Cardiac muscle cell (in vitro differentiated cells and primary cell): Measurements from ENCODE around the gene PHAF1. TPM values are rescaled to one million over a fixed set of nuclear protein-coding genes. Genes with fewer than 3 reads are reported as not detected.
A peak's percentile ranks its signal among the peaks of the same experiment; 100 is the strongest.

ENCODE experiments used
- DNase-seq, 2 donors: peaks; one replicate each; pipeline versions ENCODE4 v3.0.0 to v3.0.0-alpha.2; 2010 to 2017; ENCODE audit warnings: low read depth in 1 of 2, low spot score in 1 of 2
- H3K27ac ChIP-seq: fragments of 200-600 bp; sonication (generic); 2 replicates; pipeline ENCODE4 v1.5.1; 2016
- H3K27me3 ChIP-seq: fragments of 200-600 bp; sonication (generic); 2 replicates; pipeline ENCODE4 v1.6.0; 2016; ENCODE audit warnings: control low read depth
- H3K36me3 ChIP-seq: fragments of 200-600 bp; sonication (generic); 2 replicates; pipeline ENCODE4 v1.5.1; 2016; ENCODE audit warnings: control low read depth
- H3K4me1 ChIP-seq: fragments of 200-600 bp; sonication (generic); 2 replicates; pipeline ENCODE4 v1.8.1; 2017; ENCODE audit warnings: low read depth, mild to moderate bottlenecking, mixed run types
- H3K4me3 ChIP-seq: fragments of 200-600 bp; sonication (generic); 2 replicates; pipeline ENCODE4 v1.5.1; 2016; ENCODE audit warnings: mild to moderate bottlenecking
- H3K9me3 ChIP-seq: fragments of 200-600 bp; sonication (generic); 2 replicates; pipeline ENCODE4 v1.5.1; 2017; ENCODE audit warnings: low read depth, mild to moderate bottlenecking, control low read depth
- polyA plus RNA-seq: library from polyadenylated mRNA; unstranded; fragments of >200 nt; fragmentation: Nextera tagmentation; extraction: Ambion mirVana; gene quantifications from 2 replicates; pipeline ENCODE4 v1.2.1, GENCODE V29; 2016
- total RNA-seq: library from RNA; depleted of rRNA; stranded (reverse); fragments of >200 nt; gene quantifications from 2 replicates; pipeline ENCODE4 v1.2.3, GENCODE V29; 2016
- TF ChIP-seq, protein P1 (sequence below): IDR thresholded peaks from 2 replicates; pipeline ENCODE4 v1.5.1; 2012; ENCODE audit warnings: low read depth, mild to moderate bottlenecking, low read length

Gene PHAF1
- total and polyA plus RNA-seq, 2 experiments from 2014 or later: 10.3 to 18.1 TPM

DNA sequence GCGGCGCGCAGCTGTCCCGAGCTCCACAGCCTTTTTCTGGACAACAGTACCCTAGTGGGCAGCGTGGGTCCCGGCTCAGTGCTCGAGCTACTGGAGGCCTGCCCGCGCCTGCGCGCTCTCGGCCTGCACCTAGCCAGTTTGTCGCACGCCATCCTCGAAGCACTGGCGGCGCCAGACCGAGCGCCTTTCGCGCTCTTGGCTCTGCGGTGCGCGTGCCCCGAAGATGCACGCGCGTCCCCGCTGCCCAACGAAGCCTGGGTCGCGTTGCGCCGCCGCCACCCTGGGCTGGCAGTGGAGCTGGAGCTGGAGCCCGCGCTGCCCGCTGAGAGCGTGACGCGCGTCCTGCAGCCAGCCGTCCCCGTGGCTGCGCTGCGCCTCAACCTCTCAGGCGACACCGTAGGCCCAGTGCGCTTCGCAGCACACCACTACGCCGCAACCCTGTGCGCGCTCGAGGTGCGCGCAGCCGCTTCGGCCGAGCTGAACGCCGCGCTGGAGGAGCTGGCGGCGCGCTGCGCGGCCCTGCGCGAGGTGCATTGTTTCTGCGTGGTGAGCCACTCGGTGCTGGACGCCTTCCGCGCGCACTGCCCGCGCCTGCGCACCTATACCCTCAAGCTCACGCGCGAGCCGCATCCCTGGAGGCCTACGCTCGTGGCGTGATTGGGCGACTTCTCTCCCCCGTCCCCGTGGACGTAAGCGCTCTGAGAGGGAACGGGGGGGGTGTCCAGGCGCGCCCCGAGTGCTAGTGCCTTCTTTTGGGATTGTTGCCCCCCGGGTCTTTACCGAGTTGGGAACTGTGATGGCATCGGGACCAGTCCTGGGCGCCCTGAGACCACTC, 53.6 kb downstream of the PHAF1 start:
- TF ChIP-seq, protein P1, sequence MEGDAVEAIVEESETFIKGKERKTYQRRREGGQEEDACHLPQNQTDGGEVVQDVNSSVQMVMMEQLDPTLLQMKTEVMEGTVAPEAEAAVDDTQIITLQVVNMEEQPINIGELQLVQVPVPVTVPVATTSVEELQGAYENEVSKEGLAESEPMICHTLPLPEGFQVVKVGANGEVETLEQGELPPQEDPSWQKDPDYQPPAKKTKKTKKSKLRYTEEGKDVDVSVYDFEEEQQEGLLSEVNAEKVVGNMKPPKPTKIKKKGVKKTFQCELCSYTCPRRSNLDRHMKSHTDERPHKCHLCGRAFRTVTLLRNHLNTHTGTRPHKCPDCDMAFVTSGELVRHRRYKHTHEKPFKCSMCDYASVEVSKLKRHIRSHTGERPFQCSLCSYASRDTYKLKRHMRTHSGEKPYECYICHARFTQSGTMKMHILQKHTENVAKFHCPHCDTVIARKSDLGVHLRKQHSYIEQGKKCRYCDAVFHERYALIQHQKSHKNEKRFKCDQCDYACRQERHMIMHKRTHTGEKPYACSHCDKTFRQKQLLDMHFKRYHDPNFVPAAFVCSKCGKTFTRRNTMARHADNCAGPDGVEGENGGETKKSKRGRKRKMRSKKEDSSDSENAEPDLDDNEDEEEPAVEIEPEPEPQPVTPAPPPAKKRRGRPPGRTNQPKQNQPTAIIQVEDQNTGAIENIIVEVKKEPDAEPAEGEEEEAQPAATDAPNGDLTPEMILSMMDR: no peak
- Histone ChIP-seq H3K4me3 (peak overlapping the region; percentile 33), H3K36me3 (no peaks in the 10 kb centered on the region), H3K4me1 (peaks cover 6% of the 10 kb centered on the region), H3K9me3 (no peaks in the 10 kb centered on the region), H3K27ac (no peak overlapping the region), H3K27me3 (peaks cover 97% of the 10 kb centered on the region)
- peak; percentile 56 to 58 for DNase-seq

DNA sequence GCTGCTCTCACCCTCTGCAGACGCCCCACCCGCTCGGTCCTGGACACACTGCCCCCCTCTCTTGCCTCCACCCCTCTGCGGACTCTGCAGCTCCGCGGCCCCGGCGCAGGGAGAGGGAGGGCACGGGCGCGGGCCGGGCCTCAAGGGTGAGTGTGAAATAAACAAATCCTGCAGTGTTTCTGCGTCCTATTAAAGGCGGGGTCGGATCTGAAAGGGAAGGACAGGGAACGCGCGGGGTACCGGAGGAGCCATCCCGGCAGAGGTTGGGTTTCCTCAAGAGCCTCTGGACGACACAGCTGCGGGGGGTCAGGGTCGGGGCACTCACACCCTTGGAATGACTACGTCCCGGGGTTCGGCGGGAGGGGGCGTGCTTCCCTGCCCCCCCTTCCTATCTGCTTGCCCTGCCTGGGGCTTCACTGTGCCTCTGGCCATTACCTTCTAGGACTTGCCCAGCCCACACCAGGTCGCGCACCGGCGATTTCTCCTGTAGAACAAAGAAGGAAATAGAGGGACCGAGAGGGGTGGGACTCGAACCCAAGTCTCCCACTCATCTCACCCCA, 54.3 kb downstream of the PHAF1 start:
- Histone ChIP-seq H3K36me3 (no peaks in the 10 kb centered on the region), H3K9me3 (no peaks in the 10 kb centered on the region), H3K4me1 (peaks cover 6% of the 10 kb centered on the region), H3K4me3 (peak overlapping the region; percentile 33), H3K27me3 (peaks cover 97% of the 10 kb centered on the region), H3K27ac (no peak overlapping the region)
- no peak for DNase-seq
- TF ChIP-seq, protein P1: no peak

DNA sequence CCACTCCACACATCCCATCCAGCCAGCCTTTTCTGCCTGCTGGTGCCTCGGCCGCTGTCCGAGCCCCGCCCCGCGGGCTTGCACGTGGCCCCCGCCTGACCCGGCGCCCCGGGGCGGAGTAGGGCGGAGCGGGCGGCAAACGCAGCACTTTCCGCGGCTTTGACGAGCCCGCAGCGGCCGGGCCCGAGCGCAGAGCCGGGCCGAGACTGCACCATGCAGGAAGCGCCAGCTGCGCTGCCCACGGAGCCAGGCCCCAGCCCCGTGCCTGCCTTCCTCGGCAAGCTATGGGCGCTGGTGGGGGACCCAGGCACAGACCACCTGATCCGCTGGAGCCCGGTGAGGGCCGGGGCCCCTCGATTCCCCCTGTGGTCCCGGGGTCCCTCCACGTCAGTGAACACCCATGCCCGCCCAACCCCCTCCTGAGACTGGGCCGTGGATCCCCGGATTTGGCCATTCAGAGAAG, 54.9 kb downstream of the PHAF1 start, which contains the start of gene HSF4:
HSF4 (plus strand) TSS at position 147 of the 463 bp plus-strand sequence; CDS start at position 214, 67 bp downstream.
- Histone ChIP-seq H3K36me3 (no peaks in the 10 kb centered on the region), H3K27me3 (peaks cover 94% of the 10 kb centered on the region), H3K4me3 (peak within 1 kb of the TSS; percentile 33), H3K27ac (no peak within 1 kb of the TSS), H3K9me3 (no peaks in the 10 kb centered on the region), H3K4me1 (peaks cover 12% of the 10 kb centered on the region)
- TF ChIP-seq, protein P1: no peak
- DNase-seq: peak; percentile 38 to 46

DNA sequence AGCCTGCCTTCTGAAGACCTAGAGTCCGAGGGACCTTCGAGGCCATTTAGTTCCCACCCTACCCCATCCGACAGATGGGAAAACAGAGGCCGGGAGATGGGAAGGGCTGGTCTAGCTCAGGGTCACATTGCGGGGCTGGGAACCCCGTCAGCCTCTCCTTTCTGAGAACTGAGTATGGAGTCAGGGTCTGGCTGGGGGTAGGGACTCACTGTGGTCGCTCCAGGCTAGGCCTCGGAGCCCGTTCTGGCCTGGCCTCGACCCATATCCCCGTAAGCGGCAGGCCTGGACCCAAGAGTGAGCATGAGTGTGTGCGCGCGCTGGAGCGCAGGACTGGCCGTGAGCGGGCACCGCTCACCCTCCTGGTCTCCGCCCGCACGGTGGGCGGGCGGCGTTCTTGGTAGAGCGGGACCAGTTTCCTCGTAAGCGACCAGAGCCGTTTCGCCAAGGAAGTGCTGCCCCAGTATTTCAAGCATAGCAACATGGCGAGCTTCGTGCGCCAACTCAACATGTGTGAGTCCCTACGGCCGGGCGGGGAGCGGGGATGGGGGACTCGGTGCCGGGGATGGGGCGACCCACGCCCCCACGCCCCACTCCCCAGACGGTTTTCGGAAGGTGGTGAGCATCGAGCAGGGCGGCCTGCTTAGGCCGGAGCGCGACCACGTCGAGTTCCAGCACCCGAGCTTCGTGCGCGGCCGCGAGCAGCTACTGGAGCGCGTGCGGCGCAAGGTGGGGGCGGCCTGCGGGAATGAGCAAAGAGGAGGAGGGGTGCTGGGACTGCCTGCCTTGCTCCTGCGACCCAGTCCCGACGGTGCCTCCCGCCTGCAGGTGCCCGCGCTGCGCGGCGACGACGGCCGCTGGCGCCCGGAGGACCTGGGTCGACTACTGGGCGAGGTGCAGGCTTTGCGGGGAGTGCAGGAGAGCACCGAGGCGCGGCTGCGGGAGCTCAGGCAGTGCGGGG, 55.7 kb downstream of the PHAF1 start:
- no peaks in the 10 kb centered on the region for H3K9me3 ChIP-seq
- H3K4me1 ChIP-seq: peaks cover 16% of the 10 kb centered on the region
- H3K4me3 ChIP-seq: no peak overlapping the region
- DNase-seq: peak; percentile 32 to 42
- H3K27me3 ChIP-seq: peaks cover 88% of the 10 kb centered on the region
- no peaks in the 10 kb centered on the region for H3K36me3 ChIP-seq
- TF ChIP-seq, protein P1: no peak
- no peak overlapping the region for H3K27ac ChIP-seq

DNA sequence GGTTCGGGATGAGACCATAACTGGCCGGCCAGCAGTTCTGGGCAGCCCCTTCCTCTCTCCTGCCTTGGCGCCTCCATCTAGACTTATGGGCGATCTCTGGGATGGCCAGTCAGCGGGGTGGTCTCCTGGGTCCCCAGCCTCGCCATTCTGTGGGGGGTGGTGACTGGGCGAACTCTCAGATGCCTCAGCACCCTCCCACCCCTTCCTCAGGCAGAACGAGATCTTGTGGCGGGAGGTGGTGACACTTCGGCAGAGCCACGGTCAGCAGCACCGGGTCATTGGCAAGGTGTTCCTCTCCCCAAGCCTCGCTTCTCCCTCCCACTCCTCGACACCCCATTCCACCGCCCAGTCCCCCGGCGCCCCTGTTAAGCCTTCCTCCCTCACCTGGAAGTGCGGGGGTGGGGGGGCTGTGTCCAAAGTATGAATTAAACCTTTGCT, 56.4 kb downstream of the PHAF1 start:
- H3K36me3 ChIP-seq: no peaks in the 10 kb centered on the region

More for the DNA sequence above, 56.4 kb downstream of the PHAF1 start:
- Histone ChIP-seq H3K4me1 (peaks cover 19% of the 10 kb centered on the region), H3K4me3 (no peak overlapping the region), H3K27me3 (peaks cover 82% of the 10 kb centered on the region), H3K9me3 (no peaks in the 10 kb centered on the region), H3K27ac (no peak overlapping the region)
- DNase-seq: no peak
- TF ChIP-seq, protein P1: no peak
